GM10266 (cell line): Measurements from ENCODE around the gene FRMPD4.
"Not testable (repeated sequence)": the region's sequence is repeated elsewhere in the genome, so short reads cannot be mapped to it uniquely, and the experiment has no call there.

Experiments used
- DNase-seq: peaks from one replicate; pipeline ENCODE4 v3.0.0; 2012; ENCODE audit errors: extremely low spot score
- TF ChIP-seq, protein P1 (sequence below): IDR thresholded peaks from 2 replicates; pipeline ENCODE4 v1.5.1; 2012; ENCODE audit warnings: mild to moderate bottlenecking, low read depth; ENCODE audit not compliant: control insufficient read depth, insufficient read depth; ENCODE audit errors: missing control alignments

Gene FRMPD4

DNA sequence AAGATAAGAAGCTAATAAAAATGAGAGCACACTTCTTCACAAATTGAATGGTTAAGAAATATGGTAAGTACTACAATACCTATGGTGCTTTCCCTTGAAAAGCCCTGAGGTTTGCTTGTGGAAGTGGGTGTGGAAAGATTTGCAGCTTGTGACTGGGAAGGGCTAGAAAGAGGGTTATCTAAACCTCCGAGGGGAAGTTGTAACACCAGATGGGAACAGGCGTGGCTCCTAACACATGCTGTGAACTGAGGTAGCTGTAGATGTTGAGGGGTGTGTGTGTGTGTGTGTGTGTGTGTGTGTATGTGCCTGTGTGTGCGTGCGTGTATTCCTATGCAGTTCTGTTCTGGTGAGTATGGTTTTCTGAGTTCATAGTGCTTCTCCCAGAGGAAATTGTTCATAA is 21.5 kb downstream of the FRMPD4 start:
- DNase-seq: no peak
- TF ChIP-seq, protein P1, sequence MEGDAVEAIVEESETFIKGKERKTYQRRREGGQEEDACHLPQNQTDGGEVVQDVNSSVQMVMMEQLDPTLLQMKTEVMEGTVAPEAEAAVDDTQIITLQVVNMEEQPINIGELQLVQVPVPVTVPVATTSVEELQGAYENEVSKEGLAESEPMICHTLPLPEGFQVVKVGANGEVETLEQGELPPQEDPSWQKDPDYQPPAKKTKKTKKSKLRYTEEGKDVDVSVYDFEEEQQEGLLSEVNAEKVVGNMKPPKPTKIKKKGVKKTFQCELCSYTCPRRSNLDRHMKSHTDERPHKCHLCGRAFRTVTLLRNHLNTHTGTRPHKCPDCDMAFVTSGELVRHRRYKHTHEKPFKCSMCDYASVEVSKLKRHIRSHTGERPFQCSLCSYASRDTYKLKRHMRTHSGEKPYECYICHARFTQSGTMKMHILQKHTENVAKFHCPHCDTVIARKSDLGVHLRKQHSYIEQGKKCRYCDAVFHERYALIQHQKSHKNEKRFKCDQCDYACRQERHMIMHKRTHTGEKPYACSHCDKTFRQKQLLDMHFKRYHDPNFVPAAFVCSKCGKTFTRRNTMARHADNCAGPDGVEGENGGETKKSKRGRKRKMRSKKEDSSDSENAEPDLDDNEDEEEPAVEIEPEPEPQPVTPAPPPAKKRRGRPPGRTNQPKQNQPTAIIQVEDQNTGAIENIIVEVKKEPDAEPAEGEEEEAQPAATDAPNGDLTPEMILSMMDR: no peak

DNA sequence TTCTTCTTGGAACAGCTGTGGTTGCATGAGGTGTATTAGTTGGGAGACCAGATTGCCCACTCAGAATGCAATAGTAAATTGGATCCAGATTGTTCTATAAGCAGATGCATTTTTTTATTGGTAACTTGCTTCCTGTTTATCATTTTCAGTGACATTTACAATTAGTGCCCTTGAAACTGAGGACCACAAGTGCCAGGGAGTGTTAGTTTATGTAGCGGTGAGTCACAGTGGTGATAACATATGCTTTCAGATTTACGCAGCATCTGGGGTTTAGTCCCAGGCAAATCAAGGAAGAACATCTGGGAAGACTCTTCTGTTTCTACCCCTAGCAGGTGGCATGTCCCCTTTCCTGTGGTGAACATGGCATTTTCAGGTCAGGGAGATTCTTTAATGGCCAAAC is 24.1 kb downstream of the FRMPD4 start:
- no peak for DNase-seq
- TF ChIP-seq, protein P1: no peak

DNA sequence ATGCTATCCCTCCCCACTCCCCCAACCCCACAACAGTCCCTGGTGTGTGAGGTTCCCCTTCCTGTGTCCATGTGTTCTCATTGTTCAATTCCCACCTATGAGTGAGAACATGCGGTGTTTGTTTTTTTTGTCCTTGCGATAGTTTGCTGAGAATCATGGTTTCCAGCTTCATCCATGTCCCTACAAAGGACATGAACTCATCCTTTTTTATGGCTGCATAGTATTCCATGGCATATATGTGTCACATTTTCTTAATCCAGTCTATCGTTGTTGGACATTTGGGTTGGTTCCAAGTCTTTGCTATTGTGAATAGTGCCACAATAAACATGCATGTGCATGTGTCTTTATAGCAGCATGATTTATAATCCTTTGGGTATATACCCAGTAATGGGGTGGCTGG is 25.9 kb downstream of the FRMPD4 start:
- DNase-seq: not testable (repeated sequence)

DNA sequence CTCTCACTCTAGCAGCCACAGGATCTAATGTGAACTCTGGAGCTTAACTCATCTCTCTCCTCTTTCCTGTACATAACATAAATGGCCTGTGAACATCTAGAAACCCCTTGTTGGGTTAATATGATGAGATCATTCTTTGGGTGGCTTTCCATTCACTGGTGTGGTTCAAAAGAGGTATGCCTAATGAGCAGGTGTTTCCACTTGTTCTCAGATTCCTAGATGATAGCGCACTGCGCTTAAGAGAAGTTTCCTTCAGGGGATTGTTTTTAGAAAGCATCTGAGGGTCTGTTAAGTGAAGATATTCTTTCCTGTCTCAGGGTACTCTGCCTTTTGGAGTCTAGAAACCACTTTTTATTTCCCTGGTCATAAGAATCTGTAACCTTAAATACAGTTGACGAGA is 32.5 kb downstream of the FRMPD4 start:
- no peak for DNase-seq
- TF ChIP-seq, protein P1: no peak

DNA sequence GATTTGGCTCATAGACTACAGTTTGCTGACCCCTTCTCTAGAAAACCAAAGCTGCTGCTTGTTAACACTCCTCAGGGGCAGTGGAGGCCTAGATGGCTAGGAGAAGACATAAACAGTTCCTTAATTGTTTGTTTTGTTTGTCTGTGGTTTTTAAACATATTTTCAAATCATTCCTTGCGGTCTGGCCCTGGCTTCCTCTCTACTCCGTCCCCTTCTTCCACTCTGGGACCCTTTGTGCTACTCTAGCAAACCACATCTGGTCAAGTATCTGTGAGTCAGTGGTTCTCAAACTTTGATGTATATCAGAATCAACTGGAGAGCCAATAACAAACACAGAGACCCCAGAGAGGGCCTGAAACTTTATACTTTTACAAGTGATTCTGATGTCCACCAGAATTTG is 36.1 kb downstream of the FRMPD4 start:
- TF ChIP-seq, protein P1: no peak
- no peak for DNase-seq

DNA sequence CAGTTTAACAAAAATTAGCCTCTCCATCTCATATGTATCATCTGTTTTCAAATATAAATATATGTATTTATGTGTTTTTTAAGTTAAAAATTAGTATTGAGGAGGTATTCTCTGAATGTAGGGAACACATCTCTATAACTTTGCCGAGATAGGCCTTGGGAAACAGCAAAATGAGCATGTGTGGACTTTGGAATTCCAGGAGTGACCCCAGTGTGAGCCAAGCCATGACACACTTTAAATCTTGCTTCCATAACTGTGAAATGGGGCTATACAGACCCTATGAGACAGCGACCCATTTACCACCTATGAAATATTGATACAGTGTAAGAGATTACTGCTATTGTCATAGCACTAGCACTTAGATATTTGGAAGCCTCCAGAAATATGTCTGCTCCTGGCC is 58.8 kb downstream of the FRMPD4 start:
- no peak for DNase-seq
- TF ChIP-seq, protein P1: no peak

DNA sequence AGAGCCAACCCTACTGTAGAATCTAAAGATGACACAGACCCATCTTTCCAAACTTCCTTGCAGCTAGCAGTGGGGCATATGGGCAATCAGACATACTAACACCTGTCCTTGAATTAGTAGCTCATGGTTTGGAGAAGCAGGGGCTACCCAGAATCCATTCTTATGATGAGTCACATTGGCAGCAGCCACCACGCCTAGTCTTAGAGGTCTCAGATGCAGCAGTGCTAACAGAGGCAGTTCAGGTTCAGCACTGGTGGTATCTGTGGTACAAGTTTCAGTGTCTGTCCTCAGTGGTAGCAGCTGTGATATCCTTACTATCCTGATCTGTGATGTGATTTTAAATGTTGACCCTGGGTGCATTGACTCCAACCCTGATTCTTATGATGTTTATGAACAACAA is 68.1 kb downstream of the FRMPD4 start:
- TF ChIP-seq, protein P1: no peak
- no peak for DNase-seq

DNA sequence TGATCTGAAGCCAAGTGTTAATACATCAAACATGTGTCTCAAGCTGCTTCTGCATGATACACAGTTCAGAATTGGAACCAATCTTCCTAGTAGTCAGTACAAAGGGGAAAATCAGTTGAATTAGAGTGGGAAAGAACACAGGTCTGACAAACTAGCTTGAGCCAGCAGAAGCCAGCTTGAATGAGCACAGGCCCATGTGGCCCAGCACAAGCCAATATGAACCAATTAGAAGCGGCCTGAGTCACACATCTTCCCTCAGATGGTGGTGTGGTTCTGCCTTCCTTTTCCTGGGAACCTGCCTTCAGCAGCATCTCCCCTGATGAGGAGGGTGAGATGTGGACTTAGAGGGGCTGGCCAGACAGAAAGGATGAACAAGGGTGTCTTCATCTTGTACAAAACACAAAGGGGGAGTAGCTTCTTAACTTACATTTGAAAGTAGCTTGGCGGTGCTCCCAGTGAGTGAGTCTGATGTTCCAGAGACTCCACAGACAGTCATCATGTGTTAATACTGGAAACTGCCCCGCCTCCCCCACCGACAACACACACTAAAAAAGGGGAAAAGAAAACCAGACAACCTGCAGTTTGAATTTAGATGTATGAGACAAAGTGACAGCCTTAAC is 72.0 kb downstream of the FRMPD4 start:
- DNase-seq: no peak

More for the DNA sequence above, 72.0 kb downstream of the FRMPD4 start:
- TF ChIP-seq, protein P1: no peak
